ENCODE data around the gene NTF4. TPM values are rescaled to one million over a fixed set of nuclear protein-coding genes. Genes with fewer than 3 reads are reported as not detected.

Gene NTF4
- total and polyA plus RNA-seq, 2 of the 8 experiments (the other 6 are each of a cell fraction or from before 2014, with no cell fraction given) = 3.1 to 6.5 TPM

DNA sequence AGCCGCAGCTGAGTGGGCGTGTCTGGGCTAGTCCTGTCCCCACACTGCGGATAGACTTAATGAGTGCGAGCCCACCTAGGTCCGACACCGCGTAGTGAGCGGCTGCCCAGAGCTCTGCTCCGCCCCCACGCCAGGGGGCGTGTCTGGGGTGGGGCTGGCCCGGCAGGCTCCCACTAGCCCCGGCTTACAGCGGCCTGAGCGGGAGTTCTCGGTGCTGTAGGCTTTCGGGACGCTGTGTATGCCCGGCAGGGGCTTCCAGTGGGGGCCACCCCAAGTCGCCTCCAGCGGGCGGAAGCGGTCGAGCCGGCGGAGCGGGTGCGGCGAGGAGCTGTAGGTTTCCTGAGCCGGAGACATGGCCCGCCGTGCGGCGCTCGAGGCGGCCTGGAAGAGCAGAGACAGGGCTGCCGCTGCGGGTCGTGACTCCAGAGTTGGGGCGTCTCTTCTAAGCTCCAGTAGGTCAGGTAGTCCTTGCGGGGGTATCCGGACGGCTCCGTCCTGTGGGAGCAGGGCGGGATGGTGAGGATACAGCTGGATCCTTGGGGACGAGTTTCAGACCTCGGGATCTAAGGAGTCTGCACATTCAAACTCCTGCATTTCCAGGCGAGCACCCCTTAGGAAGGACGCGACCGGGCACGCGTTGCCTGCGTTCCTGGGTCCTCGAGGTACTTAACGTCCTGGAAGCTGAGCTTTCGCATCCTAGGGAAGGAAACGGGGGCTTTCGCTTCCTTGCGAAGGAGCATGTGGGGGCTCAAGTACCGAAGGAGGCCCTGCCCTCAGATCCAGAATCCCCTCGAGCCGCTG is 8.3 kb downstream of the NTF4 start:
- WGBS, 2 experiments (ENCODE audit: extremely low coverage in 1 of 2, insufficient coverage in 1 of 2, insufficient read length in 1 of 2, insufficient replicate concordance in 2 of 2, low coverage in 1 of 2, low lambda C conversion rate in 2 of 2, missing lambda C conversion rate in 1 of 2) = 5% methylated on average over 54 of the region's 63 CpGs; no CpG with 5 or more reads in 1 of the 2 experiments
- Histone ChIP-seq H2BK20ac (ENCODE audit: low read length) (no peak overlapping the region), H3K79me2 (ENCODE audit: control insufficient read depth in 1 of 2, insufficient read depth in 2 of 2, low read length in 2 of 2) (no peaks in the 10 kb centered on the region), H3K56ac (replicated peaks; ENCODE audit: insufficient read length, low read depth, low read length) (no peak overlapping the region), H4K5ac (ENCODE audit: insufficient read length, low read depth, low read length) (no peak overlapping the region), H3K23ac (ENCODE audit: insufficient read length) (no peak overlapping the region), H3K4me1 (replicated peaks in 1 of 4; ENCODE audit: control insufficient read depth in 3 of 4, insufficient read depth in 4 of 4, low read length in 3 of 4) (peaks cover 0 to 11% (median 9%) of the 10 kb centered on the region in 4 experiments; a peak in 6 of 7 replicates), H3K23me2 (ENCODE audit: low read depth, low read length) (peaks cover 6% of the 10 kb centered on the region; the same call in 1 of the 2 replicates), H3K4ac (replicated peaks; ENCODE audit: insufficient read length, low read depth, low read length) (no peak overlapping the region), H3K79me1 (ENCODE audit: low read depth, low read length) (no peaks in the 10 kb centered on the region), H3K4me3 (ENCODE audit: extremely low read depth in 1 of 4, insufficient read depth in 2 of 4, low read depth in 3 of 4, low read length in 4 of 4) (peak overlapping the region; percentile 36 to 64 (median 50)), H3K9ac (replicated peaks in 1 of 4; ENCODE audit: extremely low read depth in 1 of 4, low read depth in 3 of 4, low read length in 3 of 4) (no peak overlapping the region; a peak in 1 of 7 replicates), H3K4me2 (ENCODE audit: insufficient read depth in 1 of 2, low read depth in 2 of 2, low read length in 2 of 2) (peak overlapping the region; percentile 80 to 83), H4K91ac (replicated peaks; ENCODE audit: insufficient read length, low read length) (no peak overlapping the region), H4K8ac (ENCODE audit: extremely low read depth, insufficient read depth, low read length) (peak overlapping the region; percentile 68), H3K14ac (ENCODE audit: insufficient read length) (no peak overlapping the region), H2AK5ac (ENCODE audit: low read depth, low read length) (no peak overlapping the region), H3K27me3 (replicated peaks in 1 of 4; ENCODE audit: control insufficient read depth in 3 of 4, extremely low read depth in 1 of 4, insufficient read depth in 3 of 4, low read length in 3 of 4) (peaks cover 10 to 48% (median 44%) of the 10 kb centered on the region in 4 experiments), H2BK12ac (ENCODE audit: low read depth, low read length) (no peak overlapping the region), H2AFZ (ENCODE audit: low read length) (peak overlapping the region; percentile 81; the same call in 1 of the 2 replicates), H3K9me3 (ENCODE audit: insufficient read depth in 2 of 2, low read depth in 1 of 2, low read length in 1 of 2) (no peaks in the 10 kb centered on the region), H2BK15ac (ENCODE audit: low read length) (no peak overlapping the region), H3K18ac (ENCODE audit: extremely low read depth, low read length) (no peak overlapping the region; the same call in none of the 2 replicates), H2BK120ac (replicated peaks; ENCODE audit: low read depth, low read length) (no peak overlapping the region), H3K27ac (ENCODE audit: low read depth, low read length) (no peak overlapping the region), H3K36me3 (ENCODE audit: control insufficient read depth in 2 of 4, insufficient read depth in 4 of 4, low read length in 3 of 4) (no peaks in the 10 kb centered on the region), H2BK5ac (ENCODE audit: low read depth, low read length) (no peak overlapping the region), H4K20me1 (replicated peaks in 1 of 2; ENCODE audit: control insufficient read depth in 1 of 2, insufficient read depth in 2 of 2, low read length in 2 of 2) (peaks cover 0 to 2% of the 10 kb centered on the region in 2 experiments)
- FAIRE-seq (no peak), DNase-seq (ENCODE audit: low read depth in 1 of 2, low spot score in 2 of 2) (peak in 1 of 2 experiments; percentile 89)
- POLR2A ChIA-PET (ENCODE audit: partially characterized antibody) = interaction anchor here (0.6 to 1.2 kb wide), 2 partner anchors 39 to 42 kb away, joined by 3 read pairs; no protein-coding TSS in a partner anchor
- CTCF ChIA-PET (ENCODE audit: partially characterized antibody) = interaction anchor here (0.8 to 1.2 kb wide), 2 partner anchors 13 to 166 kb away, joined by 3 read pairs; no protein-coding TSS in a partner anchor
- no peak for TF ChIP-seq TAF7 (optimal IDR thresholded peaks at IDR 0.05; ENCODE audit: borderline replicate concordance, low read depth, low read length)
- peak; percentile 76 for TF ChIP-seq EZH2 (IDR thresholded peaks at IDR 0.05; ENCODE audit: low read depth, low read length, severe bottlenecking)
- peak; percentile 79; the same call in 1 of the 2 replicates for TF ChIP-seq SUZ12 (IDR thresholded peaks at IDR 0.05; ENCODE audit: low read length)
- TF ChIP-seq, protein P1, sequence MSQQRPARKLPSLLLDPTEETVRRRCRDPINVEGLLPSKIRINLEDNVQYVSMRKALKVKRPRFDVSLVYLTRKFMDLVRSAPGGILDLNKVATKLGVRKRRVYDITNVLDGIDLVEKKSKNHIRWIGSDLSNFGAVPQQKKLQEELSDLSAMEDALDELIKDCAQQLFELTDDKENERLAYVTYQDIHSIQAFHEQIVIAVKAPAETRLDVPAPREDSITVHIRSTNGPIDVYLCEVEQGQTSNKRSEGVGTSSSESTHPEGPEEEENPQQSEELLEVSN (IDR thresholded peaks at IDR 0.05) = peak; percentile 73
- no peak for TF ChIP-seq SIX5 (IDR thresholded peaks at IDR 0.05; ENCODE audit: low read depth, low read length)
- TF ChIP-seq HDAC6 (IDR thresholded peaks at IDR 0.05; ENCODE audit: low read depth, low read length) = no peak
- no peak for TF ChIP-seq GABPA (IDR thresholded peaks at IDR 0.05; ENCODE audit: borderline replicate concordance, insufficient read depth, low read length)
- no peak for TF ChIP-seq KDM5A (IDR thresholded peaks at IDR 0.05; ENCODE audit: low read length)

Measured in H1 (cell line).